LNCaP clone FGC (cell line): ENCODE measurements around the gene PRXL2A.
"Not testable (repeated sequence)": the region's sequence is repeated elsewhere in the genome, so short reads cannot be mapped to it uniquely, and the experiment has no call there.

Experiments used
- DNase-seq: peaks from one replicate; pipeline ENCODE4 v3.0.0-alpha.2; 2011; ENCODE audit warnings: low read depth
- H3K4me3 ChIP-seq: 2 replicates; pipeline ENCODE4 v1.5.1; 2011; ENCODE audit warnings: mild to moderate bottlenecking, low read depth, low read length, control low read depth
- TF ChIP-seq, protein P1 (sequence below): IDR thresholded peaks from 2 replicates; pipeline ENCODE4 v1.5.1; 2012; ENCODE audit warnings: mild to moderate bottlenecking; ENCODE audit not compliant: control insufficient read depth, insufficient read depth; ENCODE audit errors: extremely low read depth

PRXL2A gene

DNA sequence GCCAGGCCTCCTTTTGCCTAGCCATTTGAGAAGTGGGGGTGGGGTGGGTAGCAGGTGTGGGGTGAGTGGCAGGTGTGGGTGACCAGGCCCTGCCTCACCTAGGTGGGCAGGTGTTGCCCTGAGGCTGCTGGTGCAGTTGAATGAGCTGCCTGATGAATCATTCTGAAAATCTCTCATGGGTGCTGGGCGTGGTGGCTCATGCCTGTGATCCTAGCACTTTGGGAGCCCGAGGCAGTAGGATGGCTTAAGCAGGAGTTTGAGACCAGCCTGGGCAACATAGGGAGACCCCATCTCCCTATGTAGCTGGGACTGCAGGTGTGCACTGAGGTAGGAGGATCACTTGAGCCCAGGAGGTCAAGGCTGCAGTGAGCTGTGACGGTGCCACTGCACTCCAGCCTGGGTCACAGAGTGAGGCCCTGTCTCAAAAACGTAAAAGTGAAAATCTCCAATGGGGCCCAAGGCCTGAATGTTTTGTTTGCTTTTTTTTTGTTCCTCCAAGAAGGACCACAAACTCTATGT is 63.4 kb downstream of the PRXL2A start:
- no peak overlapping the region for H3K4me3 ChIP-seq
- no peak for DNase-seq
- TF ChIP-seq, protein P1, sequence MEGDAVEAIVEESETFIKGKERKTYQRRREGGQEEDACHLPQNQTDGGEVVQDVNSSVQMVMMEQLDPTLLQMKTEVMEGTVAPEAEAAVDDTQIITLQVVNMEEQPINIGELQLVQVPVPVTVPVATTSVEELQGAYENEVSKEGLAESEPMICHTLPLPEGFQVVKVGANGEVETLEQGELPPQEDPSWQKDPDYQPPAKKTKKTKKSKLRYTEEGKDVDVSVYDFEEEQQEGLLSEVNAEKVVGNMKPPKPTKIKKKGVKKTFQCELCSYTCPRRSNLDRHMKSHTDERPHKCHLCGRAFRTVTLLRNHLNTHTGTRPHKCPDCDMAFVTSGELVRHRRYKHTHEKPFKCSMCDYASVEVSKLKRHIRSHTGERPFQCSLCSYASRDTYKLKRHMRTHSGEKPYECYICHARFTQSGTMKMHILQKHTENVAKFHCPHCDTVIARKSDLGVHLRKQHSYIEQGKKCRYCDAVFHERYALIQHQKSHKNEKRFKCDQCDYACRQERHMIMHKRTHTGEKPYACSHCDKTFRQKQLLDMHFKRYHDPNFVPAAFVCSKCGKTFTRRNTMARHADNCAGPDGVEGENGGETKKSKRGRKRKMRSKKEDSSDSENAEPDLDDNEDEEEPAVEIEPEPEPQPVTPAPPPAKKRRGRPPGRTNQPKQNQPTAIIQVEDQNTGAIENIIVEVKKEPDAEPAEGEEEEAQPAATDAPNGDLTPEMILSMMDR, result no peak

DNA sequence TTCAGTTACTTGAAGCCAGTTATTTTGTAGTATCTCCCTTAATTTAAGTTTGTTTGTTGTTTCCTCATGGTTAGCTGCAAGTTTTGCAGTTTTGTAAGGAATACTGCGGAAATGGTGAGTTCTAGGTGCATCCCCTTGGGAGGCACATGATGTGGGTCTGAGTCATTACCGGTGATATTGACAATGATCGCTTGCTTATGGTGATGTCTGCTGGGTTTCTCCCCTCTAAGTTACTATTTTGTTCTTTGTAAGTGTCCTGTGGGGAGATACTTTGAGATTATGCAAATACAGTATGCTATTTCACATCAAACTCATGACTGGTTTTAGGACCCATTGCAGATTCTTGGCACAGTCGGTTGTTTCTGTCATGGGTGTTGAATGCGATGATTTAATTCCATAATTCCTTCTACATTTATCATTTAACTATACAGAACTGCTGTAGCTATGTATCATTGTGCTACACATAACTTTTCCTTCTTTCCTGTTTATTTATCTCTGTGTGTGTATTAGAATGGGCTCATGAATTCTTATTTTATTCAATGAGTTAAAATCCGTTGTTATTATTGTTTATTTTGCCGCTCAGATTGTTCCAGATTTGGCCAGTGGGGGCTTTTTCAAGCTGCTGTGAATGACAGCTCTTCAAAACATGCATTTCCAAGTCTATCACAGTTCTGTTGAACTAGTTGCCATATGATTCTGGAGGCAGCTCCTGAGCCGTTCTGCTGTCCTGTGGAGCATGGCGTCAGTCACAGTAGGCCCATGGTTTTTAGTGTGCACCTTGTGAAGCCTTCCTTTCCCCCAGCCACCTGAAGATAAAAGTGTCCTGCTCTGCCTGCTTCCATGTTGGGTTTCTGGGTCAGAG is 64.1 kb downstream of the PRXL2A start:
- no peak for DNase-seq
- TF ChIP-seq, protein P1, result no peak
- H3K4me3 ChIP-seq, result no peak overlapping the region

DNA sequence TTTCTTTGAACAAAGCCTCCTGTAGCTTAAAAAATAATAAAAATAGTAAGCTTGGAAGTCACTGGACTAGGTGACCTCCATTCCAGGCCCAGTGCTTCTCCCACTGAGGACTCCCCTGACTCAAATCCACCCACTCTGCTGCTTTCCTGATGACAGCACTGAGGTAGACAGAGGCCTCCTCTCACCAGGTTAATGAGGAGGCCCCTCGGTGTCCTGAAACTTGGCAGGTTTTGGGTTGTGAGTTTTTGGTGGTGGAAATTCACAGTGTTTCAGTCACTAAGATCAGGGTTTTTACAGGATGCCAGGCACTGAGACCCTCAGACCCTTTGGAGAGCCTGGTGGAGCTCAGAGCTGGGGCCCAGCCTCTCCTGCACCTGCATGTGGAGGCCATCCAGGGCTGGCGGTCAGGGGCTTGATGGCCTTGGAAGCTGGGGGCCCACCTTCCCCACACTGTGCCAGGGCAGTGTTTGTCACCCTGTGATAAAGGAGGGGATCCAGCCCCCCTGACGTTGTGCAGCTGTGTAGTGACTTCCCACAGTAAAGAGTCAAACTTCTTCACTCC is 64.8 kb downstream of the PRXL2A start:
- TF ChIP-seq, protein P1, result no peak
- no peak overlapping the region for H3K4me3 ChIP-seq
- DNase-seq, result no peak

DNA sequence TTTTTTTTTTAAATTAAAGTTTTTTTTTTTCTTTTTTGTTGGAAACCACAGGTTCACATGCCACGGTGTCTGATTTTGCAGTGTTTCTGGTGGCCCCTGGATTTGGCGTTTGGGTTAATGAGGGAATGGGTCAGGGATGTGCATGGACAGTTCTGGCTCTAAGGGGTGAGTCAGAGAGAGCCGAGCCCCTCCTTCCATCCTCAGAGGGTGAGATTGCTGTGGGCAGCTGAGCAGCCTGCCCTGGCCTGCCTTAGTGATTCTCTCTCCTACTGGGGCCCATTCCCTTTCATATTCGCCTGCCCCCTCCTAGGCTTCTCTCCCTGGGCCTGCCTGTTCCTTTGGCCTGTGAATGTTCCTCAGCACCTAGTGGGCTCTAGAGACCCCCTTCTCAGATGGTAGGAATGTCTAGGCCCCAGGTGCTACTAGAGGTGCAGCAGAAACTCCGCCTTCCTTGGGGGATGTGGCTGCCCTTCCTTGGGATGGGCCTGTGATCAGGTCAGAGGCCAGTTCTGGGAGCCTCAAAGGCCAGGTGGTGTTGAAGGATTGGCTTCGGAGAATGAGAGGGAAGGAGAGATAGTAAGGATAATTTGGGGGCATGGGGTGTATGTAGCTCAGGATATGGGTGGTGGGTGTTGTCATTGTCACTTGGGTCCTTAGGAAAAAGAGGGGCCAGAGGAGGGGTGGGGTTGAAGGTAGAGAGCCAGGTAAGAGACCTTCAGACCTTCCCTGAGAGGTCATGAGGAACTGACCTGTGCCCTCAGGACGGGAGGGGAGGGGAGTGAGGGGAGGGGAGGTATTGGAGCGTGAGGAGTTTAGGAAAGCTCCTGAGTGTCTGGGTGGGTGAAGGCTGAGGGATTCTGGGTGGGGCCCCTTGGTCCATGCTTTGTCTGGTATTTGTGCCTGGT is 65.6 kb downstream of the PRXL2A start:
- H3K4me3 ChIP-seq, result no peak overlapping the region
- no peak for DNase-seq
- TF ChIP-seq, protein P1, result no peak

DNA sequence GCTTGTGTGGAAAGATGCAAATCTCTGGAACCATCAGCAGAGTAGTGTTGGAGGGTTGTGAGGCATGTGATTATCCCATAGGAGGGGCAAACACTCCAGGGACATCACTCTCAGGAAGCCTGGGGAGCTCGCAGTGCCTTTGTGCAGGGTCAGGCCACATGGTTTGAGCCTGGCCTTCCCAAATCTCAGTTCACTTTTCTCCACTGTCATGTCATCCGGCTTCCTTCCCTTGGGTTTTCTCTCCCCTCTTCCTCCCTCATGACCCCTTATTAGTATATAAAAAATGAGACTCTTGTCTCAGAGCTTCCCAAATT is 66.2 kb downstream of the PRXL2A start:
- no peak for DNase-seq
- TF ChIP-seq, protein P1, result no peak
- H3K4me3 ChIP-seq, result no peak overlapping the region

DNA sequence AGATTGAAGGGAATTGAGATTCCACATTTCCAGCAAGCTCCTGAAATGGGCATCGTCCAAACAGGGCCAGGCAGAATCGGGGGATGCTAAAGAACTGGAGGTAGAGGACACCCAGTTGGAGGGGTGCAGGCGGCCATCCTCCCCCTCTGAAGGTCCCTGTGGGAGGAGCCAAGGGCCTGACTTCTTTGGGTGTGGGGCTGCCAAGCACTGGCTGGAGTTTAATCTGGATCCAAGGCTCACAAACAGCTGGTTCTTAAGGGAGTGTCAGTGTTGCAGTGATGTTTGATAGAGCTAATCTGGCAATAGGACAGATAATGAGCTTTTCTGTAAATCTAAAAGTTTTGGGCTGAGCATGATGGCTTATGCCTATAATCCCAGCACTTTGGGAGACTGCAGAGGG is 66.6 kb downstream of the PRXL2A start:
- DNase-seq, result no peak
- no peak overlapping the region for H3K4me3 ChIP-seq
- TF ChIP-seq, protein P1, result no peak

DNA sequence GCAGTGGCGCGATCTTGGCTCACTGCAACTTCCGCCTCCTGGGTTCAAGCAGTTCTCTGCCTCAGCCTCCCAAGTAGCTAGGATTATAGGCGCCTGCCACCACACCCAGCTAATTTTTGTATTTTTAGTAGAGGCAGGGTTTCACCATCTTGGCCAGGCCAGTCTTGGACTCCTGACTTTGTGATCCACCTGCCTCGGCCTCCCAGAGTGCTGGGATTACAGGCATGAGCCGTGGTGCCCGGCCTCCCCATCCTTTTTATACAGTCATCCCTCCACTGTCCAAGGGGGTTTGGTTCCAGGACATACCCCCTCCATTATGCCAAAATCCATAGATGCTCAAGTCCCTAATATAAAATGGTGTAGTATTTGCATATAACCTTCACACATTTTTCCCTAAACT is 67.3 kb downstream of the PRXL2A start:
- not testable (repeated sequence) for DNase-seq

More for the DNA sequence above, 67.3 kb downstream of the PRXL2A start:
- not testable (repeated sequence) for H3K4me3 ChIP-seq
